GM12878 (cell line): ENCODE results near the gene NUDT7. TPM values are rescaled to one million over a fixed set of nuclear protein-coding genes. Genes with fewer than 3 reads are reported as not detected.

Source experiments
- ATAC-seq: fragments of 200-7000 bp; cut with Tn5 transposase; 3 replicates; pipeline ENCODE4 v1.9.1; 2020; ENCODE audit warnings: mild to moderate bottlenecking, moderate library complexity
- BruUV-seq: library from RNA; stranded (reverse); fragments of 400-500 nt; replicated peaks from 2 replicates; lab custom pipeline; 2021; lab: Mats Ljungman, UMichigan
- CTCF ChIA-PET: fragments of 300-600 bp; sonication (Branson Sonifier 250); formaldehyde crosslinking; extraction: SDS; loops from one replicate; lab custom pipeline; 2021; ENCODE audit warnings: inconsistent platforms; lab: Yijun Ruan, JAX
- POLR2A ChIA-PET: fragments of 350-600 bp; formaldehyde crosslinking; extraction: SDS; loops from one replicate; lab custom pipeline; 2021; ENCODE audit warnings: inconsistent platforms; lab: Charles Lee
- RAD21 ChIA-PET: fragments of 300-600 bp; sonication (Branson Sonifier 250); formaldehyde crosslinking; loops from one replicate; lab custom pipeline; 2023; ENCODE audit warnings: antibody characterized with exemption; ENCODE audit not compliant: unreplicated experiment; lab: Charles Lee
- SMC1A ChIA-PET: fragments of 300-600 bp; sonication (Branson Sonifier 250); formaldehyde crosslinking; loops from one replicate; lab custom pipeline; 2023; ENCODE audit not compliant: unreplicated experiment, uncharacterized antibody; lab: Charles Lee
- DNase-seq: peaks from one replicate; pipeline ENCODE4 v3.0.0-alpha.2; 2011; ENCODE audit warnings: low read depth, low spot score
- FAIRE-seq: peaks from 3 replicates; lab custom pipeline; 2011; peaks lifted over from hg19 to GRCh38; lab: Jason Lieb, UNC
- H2AFZ ChIP-seq: 2 replicates; pipeline ENCODE4 v1.6.0; 2011; ENCODE audit warnings: low read depth, low read length, control low read depth; ENCODE audit not compliant: control insufficient read depth
- H3K27ac ChIP-seq: 2 replicates; pipeline ENCODE4 v1.5.1; 2011; ENCODE audit warnings: control low read depth; ENCODE audit not compliant: control insufficient read depth, insufficient read depth
- H3K27me3 ChIP-seq, 2 experiments: replicated peaks in 1 of 2; 2 replicates each; pipeline versions ENCODE4 v1.6.0 to v1.6.1; 2011; ENCODE audit warnings: low read length in 1 of 2; ENCODE audit not compliant: control insufficient read depth in 2 of 2, insufficient read depth in 2 of 2
- H3K36me3 ChIP-seq, 2 experiments: 2 replicates each; pipeline ENCODE4 v1.5.1; 2011; ENCODE audit warnings: low read length in 1 of 2; ENCODE audit not compliant: control insufficient read depth in 2 of 2, insufficient read depth in 2 of 2
- H3K4me1 ChIP-seq: 2 replicates; pipeline ENCODE4 v1.6.1; 2011; ENCODE audit warnings: mild to moderate bottlenecking, low read length, moderate library complexity, mixed read lengths; ENCODE audit not compliant: control insufficient read depth, insufficient read depth
- H3K4me2 ChIP-seq: 2 replicates; pipeline ENCODE4 v1.6.0; 2011; ENCODE audit warnings: control low read depth; ENCODE audit not compliant: control insufficient read depth, insufficient read depth
- H3K4me3 ChIP-seq: fragments of 200-600 bp; sonication (generic); 2 replicates; pipeline ENCODE4 v1.5.1; 2016
- H3K79me2 ChIP-seq: 2 replicates; pipeline ENCODE4 v1.6.0; 2011; ENCODE audit warnings: low read length; ENCODE audit not compliant: control insufficient read depth, insufficient read depth
- H3K9ac ChIP-seq: 2 replicates; pipeline ENCODE4 v1.8.0; 2011; ENCODE audit warnings: low read length, control low read depth, mixed read lengths; ENCODE audit not compliant: control insufficient read depth, insufficient read depth
- H3K9me3 ChIP-seq: replicated peaks from 3 replicates; pipeline ENCODE4 v1.5.1; 2011; ENCODE audit warnings: mild to moderate bottlenecking, low read length; ENCODE audit not compliant: control insufficient read depth, insufficient read depth
- H4K20me1 ChIP-seq: 2 replicates; pipeline ENCODE4 v1.6.0; 2011; ENCODE audit not compliant: control insufficient read depth, insufficient read depth
- ATF7 ChIP-seq: fragments of 450-650 bp; IDR thresholded peaks from 2 replicates; pipeline ENCODE4 v1.6.1; 2016; ENCODE audit warnings: low read depth, mild to moderate bottlenecking
- EED ChIP-seq: sonication (generic); IDR thresholded peaks from 2 replicates; pipeline ENCODE4 v1.6.1; 2016; ENCODE audit warnings: antibody characterized with exemption, low read depth
- EP300 ChIP-seq, 2 experiments: fragments of 150-350 bp in 1 of 2; IDR thresholded peaks; 2 replicates each; pipeline ENCODE4 v1.6.1; 2011 to 2012; ENCODE audit warnings: low read depth in 2 of 2, low read length in 2 of 2, borderline replicate concordance in 1 of 2, improper control_type of control experiment in 1 of 2, inconsistent platforms in 1 of 2; ENCODE audit not compliant: control insufficient read depth in 1 of 2
- ESRRA ChIP-seq: IDR thresholded peaks from 2 replicates; pipeline ENCODE4 v1.6.1; 2012; ENCODE audit warnings: mild to moderate bottlenecking, low read length, improper control_type of control experiment
- IKZF2 ChIP-seq, 2 experiments: fragments of 450-650 bp; IDR thresholded peaks; 2 replicates each; pipeline ENCODE4 v1.6.1; 2017; ENCODE audit warnings: mild to moderate bottlenecking in 2 of 2, moderate library complexity in 2 of 2
- PAX8 ChIP-seq: fragments of 450-650 bp; IDR thresholded peaks from 2 replicates; pipeline ENCODE4 v1.6.1; 2017; ENCODE audit warnings: mild to moderate bottlenecking, moderate library complexity
- POLR2AphosphoS2 ChIP-seq: IDR thresholded peaks from 2 replicates; pipeline ENCODE4 v1.6.1; 2011; ENCODE audit warnings: low read depth, mild to moderate bottlenecking, low read length, improper control_type of control experiment, moderate library complexity
- POU2F2 ChIP-seq: IDR thresholded peaks from 3 replicates; pipeline ENCODE4 v1.6.1; 2011; ENCODE audit warnings: low read depth, mild to moderate bottlenecking, low read length, borderline replicate concordance
- ZBTB40 ChIP-seq: fragments of 450-650 bp; IDR thresholded peaks from 2 replicates; pipeline ENCODE4 v1.6.1; 2016; ENCODE audit warnings: mild to moderate bottlenecking, moderate library complexity, borderline replicate concordance
- WGBS: methylation state at CpG from one replicate; pipeline ENCODE4 v1.1.6; 2016; ENCODE audit warnings: low lambda C conversion rate; ENCODE audit not compliant: insufficient replicate concordance, insufficient coverage; ENCODE audit errors: missing lambda C conversion rate; 5-methylcytosine and 5-hydroxymethylcytosine counted together
- in situ Hi-C: fragments of 300-500 bp; cut with MboI; formaldehyde crosslinking; loops from 9 replicates; pipeline ENCODE4 v1.14.3; 2018; ENCODE audit warnings: mixed read lengths
- intact Hi-C: fragments of 100-400 bp; cut with micrococcal nuclease; formaldehyde crosslinking; loops from one replicate; pipeline ENCODE4 v1.14.2; 2022; ENCODE audit not compliant: unreplicated experiment
- polyA plus RNA-seq, 11 experiments: library from polyadenylated mRNA; depleted of rRNA in 4 of 11; unstranded in 6 of 11; stranded (reverse) in 5 of 11; fragments of >200 nt; fragmentation: Nextera tagmentation in 4 of 11; fragmentation: Illumina TruSeq in 1 of 11; extraction: Ambion mirVana in 4 of 11; extraction: Trizol in 1 of 11; gene quantifications; 1 replicate in 1 of 11; 2 replicates in 10 of 11; pipeline versions ENCODE4 v1.2.1 to v1.2.3, GENCODE V29; 2011 to 2016; ENCODE audit warnings: inconsistent platforms in 2 of 11, missing spikeins in 2 of 11, low read depth in 1 of 11
- total RNA-seq, 4 experiments: library from RNA; depleted of rRNA in 3 of 4; stranded (reverse); fragments of >200 nt in 3 of 4; fragmentation: Illumina TruSeq in 1 of 4; extraction: Trizol in 1 of 4; gene quantifications; 2 replicates each; pipeline versions ENCODE4 v1.2.1 to v1.2.3, GENCODE V29; 2013 to 2021

Gene NUDT7
- total and polyA plus RNA-seq, 10 of the 15 experiments (the other 5 are each of a cell fraction or from before 2014, with no cell fraction given): 2.8 to 14.3 (median 5.2) TPM

DNA sequence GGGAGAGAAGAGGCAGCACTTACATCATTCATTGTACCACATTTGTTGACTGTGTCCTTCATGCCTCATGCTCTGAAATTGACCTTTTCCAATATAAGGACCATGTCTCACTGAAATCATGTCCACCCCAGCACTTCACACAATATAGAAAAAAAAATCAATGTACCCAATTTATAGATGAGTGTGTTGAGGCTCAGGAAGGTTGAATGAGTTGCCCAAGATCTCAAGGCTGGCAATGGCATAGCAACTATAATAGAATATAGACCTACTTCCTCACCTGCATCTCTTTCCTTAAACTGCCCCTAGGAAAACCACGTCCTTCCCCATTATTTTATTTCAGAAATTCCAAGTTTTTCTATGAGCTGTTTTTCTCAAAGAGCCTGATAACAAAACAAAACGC is 65.1 kb downstream of the NUDT7 start:
- Histone ChIP-seq H3K9me3 (no peaks in the 10 kb centered on the region), H3K36me3 (no peaks in the 10 kb centered on the region), H3K27me3 (peaks cover 7 to 20% of the 10 kb centered on the region in 2 experiments), H3K9ac (no peak overlapping the region), H3K27ac (no peak overlapping the region), H4K20me1 (no peaks in the 10 kb centered on the region), H3K4me1 (no peaks in the 10 kb centered on the region), H3K79me2 (no peaks in the 10 kb centered on the region), H3K4me2 (no peak overlapping the region), H2AFZ (no peak overlapping the region), H3K4me3 (no peak overlapping the region)
- DNase-seq: no peak
- ChIA-PET POLR2A (no interaction called here), RAD21 (no interaction called here), SMC1A (no interaction called here), CTCF (no interaction called here)
- no TSS peak for BruUV-seq
- no peak for FAIRE-seq
- WGBS: 0% methylated on average over 2 of the region's 2 CpGs
- no peak for ATAC-seq
- in situ Hi-C loops (no loop called here), intact Hi-C loops (no loop called here)
- no peak for TF ChIP-seq ESRRA
- TF ChIP-seq POU2F2: no peak
- no peak for TF ChIP-seq EED
- no peak for TF ChIP-seq EP300 (IDR thresholded peaks at IDR 0.05; ENCODE audit: borderline replicate concordance in 1 of 2, control insufficient read depth in 1 of 2, low read depth in 2 of 2, low read length in 2 of 2)
- no peak for TF ChIP-seq PAX8
- TF ChIP-seq ZBTB40: no peak
- TF ChIP-seq IKZF2 (IDR thresholded peaks at IDR 0.05): no peak
- no peak for TF ChIP-seq POLR2AphosphoS2
- no peak for TF ChIP-seq ATF7
